IMR-90 (cell line): ENCODE data around the gene SEC23IP. TPM values are rescaled to one million over a fixed set of nuclear protein-coding genes. Genes with fewer than 3 reads are reported as not detected.

Experiments used
- ATAC-seq: fragments of 200-7000 bp; cut with Tn5 transposase; 2 replicates; pipeline ENCODE4 v1.9.1; 2020; ENCODE audit warnings: low read depth, mild to moderate bottlenecking, moderate library complexity
- BruUV-seq: library from RNA; stranded (reverse); fragments of 400-500 nt; replicated peaks from 2 replicates; lab custom pipeline; 2021; lab: Mats Ljungman, UMichigan
- CTCF ChIA-PET: fragments of 300-600 bp; formaldehyde crosslinking; extraction: SDS; loops from one replicate; lab custom pipeline; 2021; ENCODE audit warnings: antibody characterized with exemption; lab: Yijun Ruan, JAX
- POLR2A ChIA-PET: fragments of 300-600 bp; sonication (Branson Sonifier 250); formaldehyde crosslinking; loops from one replicate; lab custom pipeline; 2022; ENCODE audit warnings: antibody characterized with exemption; ENCODE audit not compliant: unreplicated experiment; lab: Charles Lee
- DNase-seq: peaks from one replicate; pipeline ENCODE4 v3.0.0; 2013
- H2AFZ ChIP-seq: replicated peaks from 2 replicates; pipeline ENCODE3; 2013; ENCODE audit warnings: low read length, mild to moderate bottlenecking; ENCODE audit not compliant: poor library complexity
- H2AK5ac ChIP-seq: 2 replicates; pipeline ENCODE4 v1.6.1; 2013; ENCODE audit warnings: low read depth, low read length, inconsistent platforms
- H2AK9ac ChIP-seq: replicated peaks from 2 replicates; pipeline ENCODE3; 2013; ENCODE audit warnings: mild to moderate bottlenecking, low read depth, low read length, moderate library complexity; ENCODE audit not compliant: poor library complexity
- H2BK120ac ChIP-seq: 2 replicates; pipeline ENCODE4 v1.6.1; 2013; ENCODE audit warnings: low read depth, low read length, inconsistent platforms
- H2BK15ac ChIP-seq: 3 replicates; pipeline ENCODE4 v1.6.1; 2013; ENCODE audit warnings: low read depth, low read length, inconsistent platforms
- H2BK20ac ChIP-seq: 2 replicates; pipeline ENCODE4 v1.6.1; 2013; ENCODE audit warnings: low read depth, mild to moderate bottlenecking, inconsistent platforms, low read length, moderate library complexity
- H2BK5ac ChIP-seq: 2 replicates; pipeline ENCODE4 v1.6.1; 2013; ENCODE audit warnings: mild to moderate bottlenecking, low read depth, low read length, inconsistent platforms; ENCODE audit not compliant: poor library complexity, severe bottlenecking
- H3K14ac ChIP-seq: replicated peaks from 2 replicates; pipeline ENCODE4 v1.6.1; 2013; ENCODE audit warnings: low read depth, low read length, inconsistent platforms
- H3K18ac ChIP-seq: 2 replicates; pipeline ENCODE4 v1.6.1; 2013; ENCODE audit warnings: low read depth, low read length, control low read depth
- H3K23ac ChIP-seq: 2 replicates; pipeline ENCODE4 v1.6.1; 2013; ENCODE audit warnings: low read depth, low read length, inconsistent platforms
- H3K27ac ChIP-seq: 2 replicates; pipeline ENCODE4 v1.5.1; 2013; ENCODE audit warnings: mild to moderate bottlenecking, control low read depth, low read length; ENCODE audit not compliant: insufficient read depth
- H3K27me3 ChIP-seq: 2 replicates; pipeline ENCODE4 v1.6.1; 2013; ENCODE audit warnings: low read length; ENCODE audit not compliant: control insufficient read depth, insufficient read depth
- H3K36me3 ChIP-seq: 2 replicates; pipeline ENCODE4 v1.6.1; 2013; ENCODE audit warnings: low read length, mixed read lengths; ENCODE audit not compliant: control insufficient read depth, insufficient read depth
- H3K4ac ChIP-seq: 2 replicates; pipeline ENCODE4 v1.6.1; 2013; ENCODE audit warnings: low read depth, low read length, inconsistent platforms
- H3K4me1 ChIP-seq: 2 replicates; pipeline ENCODE4 v1.6.1; 2013; ENCODE audit warnings: low read length, mixed read lengths; ENCODE audit not compliant: control insufficient read depth, insufficient read depth
- H3K4me2 ChIP-seq: 2 replicates; pipeline ENCODE4 v1.6.1; 2013; ENCODE audit warnings: low read depth, mild to moderate bottlenecking, control low read depth, low read length, moderate library complexity
- H3K4me3 ChIP-seq: 2 replicates; pipeline ENCODE4 v1.5.1; 2013; ENCODE audit warnings: low read depth, mild to moderate bottlenecking, control low read depth, low read length, moderate library complexity; ENCODE audit not compliant: insufficient read depth
- H3K56ac ChIP-seq: 2 replicates; pipeline ENCODE4 v1.6.1; 2013; ENCODE audit warnings: low read length, inconsistent platforms; ENCODE audit not compliant: insufficient read depth; ENCODE audit errors: extremely low read depth
- H3K79me1 ChIP-seq, 2 experiments: 2 replicates each; pipeline ENCODE4 v1.6.1; 2013; ENCODE audit warnings: low read length in 2 of 2, inconsistent platforms in 1 of 2, low read depth in 1 of 2
- H3K9ac ChIP-seq: 2 replicates; pipeline ENCODE4 v1.6.1; 2013; ENCODE audit warnings: low read depth, low read length, control low read depth
- H3K9me1 ChIP-seq: 2 replicates; pipeline ENCODE4 v1.6.1; 2013; ENCODE audit warnings: low read length, inconsistent platforms; ENCODE audit not compliant: insufficient read depth
- H3K9me3 ChIP-seq: 2 replicates; pipeline ENCODE4 v1.6.1; 2013; ENCODE audit warnings: low read length; ENCODE audit not compliant: control insufficient read depth, insufficient read depth
- H4K20me1 ChIP-seq: 2 replicates; pipeline ENCODE4 v1.6.1; 2013; ENCODE audit warnings: low read length, inconsistent platforms; ENCODE audit not compliant: insufficient read depth
- H4K5ac ChIP-seq: 2 replicates; pipeline ENCODE4 v1.6.1; 2013; ENCODE audit warnings: mild to moderate bottlenecking, low read depth, low read length, control low read depth
- H4K8ac ChIP-seq, 2 experiments: 2 replicates each; pipeline ENCODE4 v1.6.1; 2013; ENCODE audit warnings: low read depth in 2 of 2, low read length in 2 of 2, control low read depth in 1 of 2, inconsistent platforms in 1 of 2
- H4K91ac ChIP-seq: 2 replicates; pipeline ENCODE4 v1.6.1; 2013; ENCODE audit warnings: low read depth, low read length, inconsistent platforms; ENCODE audit not compliant: insufficient read depth
- CEBPB ChIP-seq: IDR thresholded peaks from 2 replicates; pipeline ENCODE4 v1.6.1; 2012; ENCODE audit warnings: low read depth, low read length, improper control_type of control experiment
- CHD1 ChIP-seq: IDR thresholded peaks from 2 replicates; pipeline ENCODE4 v1.6.1; 2012; ENCODE audit warnings: low read depth, low read length, improper control_type of control experiment
- CTCF ChIP-seq: conservative IDR thresholded peaks from 2 replicates; pipeline ENCODE4 v1.5.1; 2012; ENCODE audit warnings: mild to moderate bottlenecking, low read depth, low read length, improper control_type of control experiment
- ELK1 ChIP-seq: fragments of 150-350 bp; IDR thresholded peaks from 2 replicates; pipeline ENCODE4 v1.6.1; 2016; ENCODE audit warnings: low read depth, mild to moderate bottlenecking, low read length, moderate library complexity, borderline replicate concordance
- FOS ChIP-seq: fragments of 150-350 bp; IDR thresholded peaks from 2 replicates; pipeline ENCODE4 v1.6.1; 2016; ENCODE audit warnings: low read depth, low read length
- MAFK ChIP-seq: IDR thresholded peaks from 2 replicates; pipeline ENCODE4 v1.6.1; 2012; ENCODE audit warnings: low read depth, low read length, improper control_type of control experiment
- MAZ ChIP-seq: IDR thresholded peaks from 2 replicates; pipeline ENCODE4 v1.6.1; 2012; ENCODE audit warnings: low read depth, mild to moderate bottlenecking, low read length, improper control_type of control experiment, moderate library complexity, borderline replicate concordance
- MXI1 ChIP-seq: IDR thresholded peaks from 2 replicates; pipeline ENCODE4 v1.6.1; 2012; ENCODE audit warnings: low read depth, mild to moderate bottlenecking, low read length, moderate library complexity, borderline replicate concordance
- NFE2L2 ChIP-seq: fragments of 150-350 bp; IDR thresholded peaks from 2 replicates; pipeline ENCODE4 v1.6.1; 2016; ENCODE audit warnings: low read depth, mild to moderate bottlenecking, low read length
- POLR2A ChIP-seq: IDR thresholded peaks from 2 replicates; pipeline ENCODE4 v1.6.1; 2012; ENCODE audit warnings: mild to moderate bottlenecking, low read depth, low read length
- RAD21 ChIP-seq: IDR thresholded peaks from 2 replicates; pipeline ENCODE4 v1.6.1; 2012; ENCODE audit warnings: low read length, improper control_type of control experiment
- RCOR1 ChIP-seq: IDR thresholded peaks from 2 replicates; pipeline ENCODE4 v1.6.1; 2012; ENCODE audit warnings: mild to moderate bottlenecking, low read length, improper control_type of control experiment; ENCODE audit not compliant: insufficient replicate concordance
- RFX5 ChIP-seq: IDR thresholded peaks from 2 replicates; pipeline ENCODE4 v1.8.0; 2012; ENCODE audit warnings: low read depth, mild to moderate bottlenecking, low read length, moderate library complexity
- SMC3 ChIP-seq: fragments of 150-350 bp; IDR thresholded peaks from 2 replicates; pipeline ENCODE4 v1.6.1; 2016; ENCODE audit warnings: low read depth, mild to moderate bottlenecking, antibody characterized with exemption, low read length, moderate library complexity
- WGBS, 2 experiments: methylation state at CpG; one replicate each; pipeline versions ENCODE4 v1.1.5 to v1.1.7; 2013; ENCODE audit warnings: missing lambda C conversion rate in 2 of 2; ENCODE audit not compliant: insufficient read length in 1 of 2; ENCODE audit errors: extremely low coverage in 2 of 2; 5-methylcytosine and 5-hydroxymethylcytosine counted together
- dilution Hi-C: fragments of 300-500 bp; cut with HindIII; formaldehyde crosslinking; loops from one replicate; pipeline ENCODE4 v1.14.3; 2018; ENCODE audit warnings: low sequenced_read_pairs; ENCODE audit not compliant: unreplicated experiment
- in situ Hi-C: fragments of 300-500 bp; cut with MboI; formaldehyde crosslinking; loops from 3 replicates; pipeline ENCODE4 v1.14.3; 2019; ENCODE audit warnings: low sequenced_read_pairs, inconsistent platforms, mixed read lengths
- intact Hi-C: fragments of 100-400 bp; cut with micrococcal nuclease; formaldehyde crosslinking; loops from 2 replicates; pipeline ENCODE4 v1.10.0; 2022
- polyA plus RNA-seq, 3 experiments: library from polyadenylated mRNA; depleted of rRNA; stranded (reverse); fragments of >200 nt; gene quantifications; 2 replicates each; pipeline ENCODE4 v1.2.3, GENCODE V29; 2012; ENCODE audit warnings: low replicate concordance in 1 of 3
- total RNA-seq: library from RNA; depleted of rRNA; stranded (reverse); fragments of >200 nt; gene quantifications from 2 replicates; pipeline ENCODE4 v1.2.3, GENCODE V29; 2012

Gene SEC23IP
- total and polyA plus RNA-seq, 2 of the 4 experiments (the other 2 are of a cell fraction) = 37.4 to 39.8 TPM

GRCh38 chr10:119898577-119898976 is 6.0 kb downstream of the SEC23IP start (continued):
- TF ChIP-seq MAFK (no peak), RFX5 (no peak), FOS (no peak)

DNA sequence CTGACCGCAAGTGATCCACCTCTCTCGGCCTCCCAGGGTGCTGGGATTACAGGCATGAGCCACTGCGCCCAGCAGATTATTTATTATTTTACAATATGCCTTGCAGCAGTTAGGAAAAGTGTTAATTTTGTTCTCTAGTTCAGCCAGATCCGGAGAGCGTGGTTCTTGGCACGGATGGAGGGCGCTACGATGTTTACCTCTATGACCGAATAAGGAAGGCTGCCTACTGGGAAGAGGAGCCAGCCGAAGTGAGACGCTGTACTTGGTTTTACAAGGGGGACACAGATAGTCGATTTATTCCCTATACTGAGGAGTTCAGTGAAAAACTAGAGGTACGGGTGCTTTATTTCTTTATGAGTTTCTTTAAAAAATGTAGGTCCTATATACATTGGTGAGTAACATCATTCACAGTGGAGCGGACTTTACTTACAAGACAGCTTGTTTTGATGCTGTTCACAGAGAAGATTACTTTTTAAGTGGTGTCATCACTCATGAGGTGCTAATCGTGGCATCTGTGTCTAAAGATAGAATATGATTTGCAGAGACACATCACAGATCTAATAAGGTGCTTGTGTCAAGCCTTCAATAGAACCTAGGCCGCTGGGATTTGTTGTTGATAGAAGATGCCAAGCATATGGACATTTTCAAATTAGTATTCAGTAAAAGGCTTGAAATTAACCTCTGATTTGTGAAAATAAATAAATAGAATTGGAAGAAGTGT is 11.6 kb downstream of the SEC23IP start:
- no CpG with 5 or more reads among the region's 16 CpGs for WGBS, 2 experiments
- in situ Hi-C loops (no loop called here), intact Hi-C loops (no loop called here), dilution Hi-C loops (no loop called here)
- no peak overlapping the region for H3K4me2 ChIP-seq
- ATAC-seq (no peak), DNase-seq (no peak)
- H4K20me1 ChIP-seq = peaks cover 22% of the 10 kb centered on the region
- peaks cover 9 to 37% of the 10 kb centered on the region in 2 experiments for H3K79me1 ChIP-seq
- TF ChIP-seq MAZ = no peak
- no peak for TF ChIP-seq CTCF
- no peak for TF ChIP-seq MXI1
- TF ChIP-seq SMC3 = no peak
- no peak for TF ChIP-seq RCOR1
- TF ChIP-seq POLR2A = no peak
- no peak for TF ChIP-seq NFE2L2
- TF ChIP-seq CHD1 = no peak
- TF ChIP-seq RFX5 = no peak
- no peak for TF ChIP-seq ELK1
- TF ChIP-seq CEBPB = no peak
- TF ChIP-seq FOS = no peak
- no peak for TF ChIP-seq RAD21
- no peaks in the 10 kb centered on the region for H3K27me3 ChIP-seq
- H3K9me1 ChIP-seq = no peaks in the 10 kb centered on the region; the same call in 1 of the 2 replicates
- H3K23ac ChIP-seq = no peak overlapping the region
- H3K4me1 ChIP-seq = no peaks in the 10 kb centered on the region
- H2AK9ac ChIP-seq = no peak overlapping the region
- no peak overlapping the region for H2BK15ac ChIP-seq
- POLR2A ChIA-PET = no interaction called here
- no peak overlapping the region for H3K56ac ChIP-seq
- BruUV-seq = no TSS peak
- no peak overlapping the region for H2BK120ac ChIP-seq
- H4K8ac ChIP-seq = no peak overlapping the region
- H2BK20ac ChIP-seq = no peak overlapping the region
- H2BK5ac ChIP-seq = no peak overlapping the region
- H4K91ac ChIP-seq = no peak overlapping the region
- no peaks in the 10 kb centered on the region for H3K9me3 ChIP-seq
- no peak overlapping the region for H3K4ac ChIP-seq
- H3K18ac ChIP-seq = no peak overlapping the region
- peaks cover 41% of the 10 kb centered on the region for H3K36me3 ChIP-seq
- no peak overlapping the region for H3K14ac ChIP-seq
- no peak overlapping the region for H3K4me3 ChIP-seq
- no peak overlapping the region for H4K5ac ChIP-seq
- H2AK5ac ChIP-seq = no peak overlapping the region
- no peak overlapping the region for H3K27ac ChIP-seq
- CTCF ChIA-PET = no interaction called here
- H2AFZ ChIP-seq = no peak overlapping the region
- H3K9ac ChIP-seq = no peak overlapping the region
